Adrenal gland (tissue), 5 donors: Measurements from ENCODE around the gene LCMT1.

Source experiments
- CTCF ChIP-seq, 6 experiments: fragments of 450-650 bp in 4 of 6; fragments of 200-600 bp in 2 of 6; sonication (generic) in 1 of 6; IDR thresholded peaks; 1 replicate in 5 of 6; 2 replicates in 1 of 6; pipeline versions ENCODE4 v1.5.1 to v1.8.0; 2016 to 2021; ENCODE audit warnings: antibody characterized with exemption in 6 of 6, mild to moderate bottlenecking in 2 of 6, moderate library complexity in 1 of 6
- POLR2A ChIP-seq, 2 donors: fragments of 450-650 bp; IDR thresholded peaks; one replicate each; pipeline ENCODE4 v1.6.1; 2017; ENCODE audit warnings: antibody characterized with exemption in 2 of 2, mild to moderate bottlenecking in 2 of 2, moderate library complexity in 1 of 2
- donor health status: DM: no; HTN: no; CAD: no.

GRCh38 chr16:25141648-25142047 is 30.1 kb downstream of the LCMT1 start:
- no peak for TF ChIP-seq CTCF (IDR thresholded peaks at IDR 0.05)
- TF ChIP-seq POLR2A (IDR thresholded peaks at IDR 0.05): no peak
